Sigmoid colon (tissue), 4 donors: ENCODE results near the gene IGSF21.

Experiments used
- EP300 ChIP-seq, 4 donors: sonication (generic); formaldehyde crosslinking; IDR thresholded peaks; one replicate each; pipeline ENCODE4 v1.6.1; 2017; ENCODE audit warnings: antibody characterized with exemption in 4 of 4
- POLR2A ChIP-seq, 2 donors: fragments of 450-650 bp; IDR thresholded peaks; one replicate each; pipeline ENCODE4 v1.6.1; 2016; ENCODE audit warnings: antibody characterized with exemption in 2 of 2, mild to moderate bottlenecking in 2 of 2, moderate library complexity in 2 of 2
- POLR2AphosphoS5 ChIP-seq, 4 donors: sonication (generic); formaldehyde crosslinking; IDR thresholded peaks; one replicate each; pipeline ENCODE4 v1.6.1; 2017; ENCODE audit warnings: antibody characterized with exemption in 4 of 4
- TF ChIP-seq, protein P1 (sequence below), 4 experiments: fragments of 450-650 bp in 3 of 4; fragments of 200-600 bp in 1 of 4; IDR thresholded peaks; one replicate each; pipeline ENCODE4 v1.5.1; 2016 to 2019; ENCODE audit warnings: antibody characterized with exemption in 4 of 4, mild to moderate bottlenecking in 3 of 4, moderate library complexity in 2 of 4

DNA sequence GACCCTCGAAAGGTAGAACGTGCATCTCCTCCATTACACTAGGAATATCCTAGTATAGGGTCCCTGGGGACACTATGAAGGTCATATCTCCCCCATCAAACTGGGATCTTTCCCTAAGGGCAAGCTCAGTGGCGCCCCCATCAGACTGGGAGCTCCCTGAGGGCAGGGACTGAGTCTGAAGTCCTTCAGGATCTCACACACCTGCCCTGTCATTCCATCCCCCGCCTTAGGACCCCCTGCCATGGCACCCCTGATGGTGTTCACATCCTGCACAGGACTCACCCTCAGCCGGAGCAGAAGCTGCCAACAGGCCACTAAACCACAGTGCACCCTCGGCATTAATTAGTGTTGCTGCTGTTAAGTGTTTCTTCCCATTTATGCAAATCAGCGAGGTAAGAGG lies 50.4 kb downstream of the IGSF21 start:
- TF ChIP-seq POLR2A (IDR thresholded peaks at IDR 0.05) (no peak), POLR2AphosphoS5 (IDR thresholded peaks at IDR 0.05) (no peak), EP300 (IDR thresholded peaks at IDR 0.05) (no peak)
- TF ChIP-seq, protein P1, sequence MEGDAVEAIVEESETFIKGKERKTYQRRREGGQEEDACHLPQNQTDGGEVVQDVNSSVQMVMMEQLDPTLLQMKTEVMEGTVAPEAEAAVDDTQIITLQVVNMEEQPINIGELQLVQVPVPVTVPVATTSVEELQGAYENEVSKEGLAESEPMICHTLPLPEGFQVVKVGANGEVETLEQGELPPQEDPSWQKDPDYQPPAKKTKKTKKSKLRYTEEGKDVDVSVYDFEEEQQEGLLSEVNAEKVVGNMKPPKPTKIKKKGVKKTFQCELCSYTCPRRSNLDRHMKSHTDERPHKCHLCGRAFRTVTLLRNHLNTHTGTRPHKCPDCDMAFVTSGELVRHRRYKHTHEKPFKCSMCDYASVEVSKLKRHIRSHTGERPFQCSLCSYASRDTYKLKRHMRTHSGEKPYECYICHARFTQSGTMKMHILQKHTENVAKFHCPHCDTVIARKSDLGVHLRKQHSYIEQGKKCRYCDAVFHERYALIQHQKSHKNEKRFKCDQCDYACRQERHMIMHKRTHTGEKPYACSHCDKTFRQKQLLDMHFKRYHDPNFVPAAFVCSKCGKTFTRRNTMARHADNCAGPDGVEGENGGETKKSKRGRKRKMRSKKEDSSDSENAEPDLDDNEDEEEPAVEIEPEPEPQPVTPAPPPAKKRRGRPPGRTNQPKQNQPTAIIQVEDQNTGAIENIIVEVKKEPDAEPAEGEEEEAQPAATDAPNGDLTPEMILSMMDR (IDR thresholded peaks at IDR 0.05): no peak
